Activated CD8-positive, alpha-beta memory T cell treated with anti-CD3 and anti-CD28 coated beads for 1 hour (primary cell): ENCODE results near the gene OVOL2.
"Not testable (repeated sequence)": the region's sequence is repeated elsewhere in the genome, so short reads cannot be mapped to it uniquely, and the experiment has no call there.

Source experiments
- DNase-seq, 2 donors: peaks; one replicate each; pipeline ENCODE4 v3.0.0-alpha.2; 2020; ENCODE audit warnings: low read depth in 1 of 2; ENCODE audit errors: extremely low read depth in 1 of 2

OVOL2 gene

GRCh38 chr20:18058661-18059467 lies 1.1 kb upstream of the OVOL2 start:
- DNase-seq: no peak

DNA sequence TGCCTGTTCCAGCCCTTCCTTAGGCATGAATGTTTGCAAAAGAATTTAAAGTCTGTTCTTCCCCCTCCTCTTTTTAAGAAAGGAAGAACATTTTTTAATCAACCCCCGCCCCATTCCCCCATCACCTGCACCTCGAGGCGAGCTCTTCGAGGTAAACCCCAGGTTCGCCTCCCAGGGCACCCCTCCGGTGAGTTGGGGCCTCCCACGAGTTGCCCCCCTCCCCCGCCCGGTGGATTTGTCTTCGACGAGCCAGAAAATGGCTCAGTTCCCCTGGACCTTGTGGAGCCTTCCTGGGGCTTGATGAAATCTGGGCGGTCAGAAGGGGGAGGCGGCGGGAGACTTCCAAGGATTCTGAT lies 256 bp upstream of the OVOL2 start:
- no peak for DNase-seq

DNA sequence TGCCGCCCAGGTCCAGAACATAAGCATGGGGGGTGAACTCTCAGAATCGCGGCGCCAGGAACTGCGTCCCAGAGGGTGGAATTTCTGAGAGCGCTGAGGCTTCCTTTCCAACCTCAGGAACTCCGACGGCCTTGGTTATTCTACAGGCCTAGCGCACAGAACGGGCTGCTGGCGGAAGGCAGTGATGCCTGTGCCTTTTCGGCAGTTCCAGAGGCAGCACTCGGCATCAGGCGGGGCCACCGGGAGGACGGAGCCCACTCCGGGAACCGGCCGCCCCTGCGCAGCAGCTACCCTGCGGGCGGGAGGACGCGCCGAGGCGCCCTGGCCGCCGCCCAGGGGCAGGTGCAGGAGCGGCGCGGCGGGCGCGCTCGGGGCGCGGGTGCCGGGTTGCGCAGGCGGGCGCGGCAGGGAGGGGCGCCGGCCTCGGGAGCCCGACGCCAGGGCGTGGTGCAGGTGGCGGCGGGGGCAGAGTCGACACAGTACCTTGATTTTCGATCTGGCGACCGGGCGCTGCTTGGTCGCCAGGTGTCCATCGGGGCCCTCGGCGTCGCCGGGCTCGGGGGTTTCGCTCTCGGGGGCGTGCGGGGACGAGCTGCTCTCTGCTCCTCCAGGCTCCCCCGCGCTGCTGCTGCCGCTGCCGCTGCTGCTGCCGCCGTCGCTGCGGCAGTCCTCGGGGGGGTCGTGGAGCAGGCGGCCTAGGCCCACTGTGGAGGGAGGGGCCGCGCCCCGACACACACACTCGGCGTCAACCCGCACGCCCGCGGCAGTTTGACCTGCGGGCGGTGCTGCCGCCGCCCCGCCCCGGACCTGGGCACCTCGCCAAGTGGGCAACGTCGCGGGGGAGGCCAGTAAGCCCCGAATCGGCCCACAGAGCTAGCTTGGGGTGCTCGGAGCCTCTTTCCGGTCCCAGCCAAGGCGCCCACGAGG lies 1.3 kb downstream of the OVOL2 start:
- DNase-seq: no peak

DNA sequence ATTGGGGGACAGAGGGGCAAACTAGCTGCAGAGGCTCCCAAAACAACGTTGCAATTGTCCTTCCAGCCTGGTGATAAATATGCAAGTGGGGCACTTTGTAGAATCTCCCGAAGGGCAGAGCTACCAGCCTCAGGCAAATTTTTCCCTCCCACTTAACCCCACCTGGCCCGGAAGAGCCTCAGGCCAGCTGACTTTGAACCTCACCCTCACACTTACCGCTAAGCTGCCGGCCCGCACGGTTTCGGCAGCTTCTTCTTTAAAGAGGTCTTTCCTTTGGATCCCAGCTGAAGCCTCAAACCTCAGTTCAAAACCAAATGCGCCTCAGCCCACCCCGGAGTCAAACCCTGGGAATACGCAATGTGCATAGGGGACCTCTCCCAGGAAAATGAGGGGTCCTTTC lies 2.5 kb downstream of the OVOL2 start:
- no peak for DNase-seq

GRCh38 chr20:18052856-18053255 lies 4.9 kb downstream of the OVOL2 start:
- no peak for DNase-seq

- DNase-seq: no peak
These were observed 7.1 kb downstream of the OVOL2 start for GRCh38 chr20:18050628-18051027.

DNA sequence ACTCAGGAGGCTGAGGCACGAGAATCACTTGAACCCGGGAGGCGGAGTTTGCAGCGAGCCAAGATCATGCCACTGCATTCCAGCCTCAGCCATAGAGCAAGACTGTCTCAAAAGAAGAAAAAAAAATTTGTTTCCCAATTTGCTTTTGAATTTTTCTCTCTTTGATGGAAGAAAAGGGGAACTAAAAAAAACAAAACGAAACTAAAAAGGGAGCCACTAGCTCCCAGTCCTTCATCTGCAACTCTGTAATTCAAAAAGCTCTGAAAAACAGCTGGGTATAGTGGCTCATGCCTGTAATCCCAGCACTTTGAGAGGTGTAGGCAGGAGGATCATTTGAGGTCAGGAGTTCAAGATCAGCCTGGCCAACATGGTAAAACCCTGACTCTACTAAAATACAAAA lies 9.5 kb downstream of the OVOL2 start:
- DNase-seq: no peak

DNA sequence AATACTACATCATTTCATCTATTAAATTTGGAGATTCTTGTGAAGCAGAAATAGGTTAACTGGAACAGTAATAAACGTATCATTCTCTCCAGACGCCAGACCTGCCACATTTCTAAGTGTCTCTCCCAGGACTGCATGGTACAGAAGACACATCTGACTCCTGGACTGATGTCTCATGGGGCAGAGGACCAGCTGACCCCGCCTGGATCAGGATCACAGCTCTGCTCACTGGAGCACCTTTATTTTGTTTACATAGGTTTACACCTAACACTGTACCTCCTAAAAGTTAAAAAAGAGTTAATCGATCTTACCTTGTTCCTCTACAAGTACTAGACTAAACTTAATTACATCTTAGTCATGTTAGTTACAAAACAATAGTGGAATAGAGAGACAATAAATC lies 11.2 kb downstream of the OVOL2 start:
- DNase-seq: no peak

DNA sequence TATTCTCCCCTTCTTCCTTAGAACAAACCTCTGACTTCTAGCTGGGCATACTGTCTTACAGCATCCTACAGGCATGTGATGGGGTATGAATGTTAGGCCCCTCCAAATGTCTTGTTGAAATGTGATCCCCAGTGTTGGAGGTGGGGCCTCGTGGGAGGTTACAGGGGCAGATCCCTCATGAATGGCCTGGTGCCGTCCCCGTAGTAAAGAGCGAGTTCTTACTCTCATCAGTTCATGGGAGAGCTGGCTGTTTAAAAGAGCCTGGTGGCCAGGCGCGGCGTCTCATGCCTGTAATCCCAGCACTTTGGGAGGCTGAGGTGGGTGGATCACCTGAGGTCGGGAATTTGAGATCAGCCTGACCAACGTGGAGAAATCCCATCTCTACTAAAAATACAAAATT lies 15.5 kb downstream of the OVOL2 start:
- no peak for DNase-seq

- DNase-seq: no peak
These were observed 16.3 kb downstream of the OVOL2 start for GRCh38 chr20:18041462-18041861.

GRCh38 chr20:18039063-18039462 lies 18.7 kb downstream of the OVOL2 start:
- no peak for DNase-seq

- DNase-seq: no peak
These were observed 23.7 kb downstream of the OVOL2 start for GRCh38 chr20:18034039-18034438.

- DNase-seq: no peak
These were observed 24.5 kb downstream of the OVOL2 start for GRCh38 chr20:18032977-18033892.

- no peak for DNase-seq
These were observed 25.7 kb downstream of the OVOL2 start for GRCh38 chr20:18031888-18032509.

GRCh38 chr20:18031050-18031449 lies 26.7 kb downstream of the OVOL2 start:
- DNase-seq: no peak

DNA sequence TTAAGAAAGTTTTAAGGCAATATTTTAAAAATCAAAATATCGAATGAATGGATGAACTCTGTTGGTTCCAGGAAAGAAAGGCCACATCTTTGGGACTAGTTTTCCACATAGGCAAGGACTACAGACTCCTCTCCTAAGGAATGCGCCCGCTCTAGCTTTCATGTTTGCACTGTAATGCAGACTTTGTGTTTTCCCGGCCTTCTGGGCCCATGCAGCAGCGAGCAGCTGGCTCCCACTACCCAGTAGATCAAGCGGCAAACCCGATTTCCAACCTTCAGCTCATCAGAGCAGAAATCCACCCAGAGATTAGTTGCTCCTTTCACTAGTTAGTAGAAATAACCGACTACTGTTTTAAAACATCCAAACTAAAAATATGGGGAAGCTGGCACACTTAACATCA lies 27.7 kb downstream of the OVOL2 start:
- no peak for DNase-seq

GRCh38 chr20:18027011-18027410 lies 30.7 kb downstream of the OVOL2 start:
- not testable (repeated sequence) for DNase-seq

DNA sequence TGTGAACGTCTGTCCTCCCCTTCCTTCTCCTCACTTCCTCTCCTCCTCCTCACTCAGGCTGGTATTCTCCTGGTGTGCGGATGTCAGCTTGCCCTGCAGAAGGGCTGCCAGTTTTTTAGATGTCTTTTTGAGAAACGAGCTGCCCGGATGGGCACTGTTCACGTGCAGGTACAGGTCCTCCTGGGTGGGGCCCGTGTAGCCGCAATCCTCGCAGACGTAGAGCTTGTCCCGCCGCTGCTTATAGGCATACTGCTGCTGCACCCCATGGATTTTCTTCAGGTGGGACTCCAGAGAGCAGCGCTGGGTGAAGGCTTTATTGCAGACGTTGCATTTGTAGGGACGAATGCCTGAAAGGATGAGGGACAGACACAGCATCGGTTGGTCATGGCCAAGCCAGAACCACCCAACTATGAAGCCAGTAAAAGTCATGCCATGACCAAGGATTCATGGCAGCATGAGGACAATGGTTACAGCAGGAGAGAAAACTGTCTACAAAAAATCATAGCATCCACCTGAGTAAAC lies 33.0 kb downstream of the OVOL2 start:
- DNase-seq: no peak

- no peak for DNase-seq
These were observed 36.8 kb downstream of the OVOL2 start for GRCh38 chr20:18020931-18021330.

DNA sequence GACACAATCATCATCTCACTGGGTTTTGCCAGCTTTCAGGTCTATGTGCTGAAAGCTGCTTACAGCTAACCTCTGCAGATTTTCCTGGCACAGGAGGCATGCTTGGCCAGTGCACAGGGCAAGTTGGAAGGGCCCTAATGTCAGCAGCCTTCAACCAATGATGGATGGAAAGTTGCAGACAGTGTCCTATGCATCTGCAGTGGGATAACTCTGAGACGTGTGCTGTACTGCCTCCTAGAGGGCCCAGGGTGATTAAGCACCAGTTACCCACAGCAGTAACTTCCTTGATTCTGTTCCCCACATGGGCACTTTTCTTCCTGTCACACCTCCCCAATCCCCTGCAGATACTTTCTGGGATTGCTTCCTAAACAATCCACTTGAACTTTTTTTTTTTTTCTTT lies 38.6 kb downstream of the OVOL2 start:
- no peak for DNase-seq
